ENCODE data around the gene PIGX.

The PIGX gene

DNA sequence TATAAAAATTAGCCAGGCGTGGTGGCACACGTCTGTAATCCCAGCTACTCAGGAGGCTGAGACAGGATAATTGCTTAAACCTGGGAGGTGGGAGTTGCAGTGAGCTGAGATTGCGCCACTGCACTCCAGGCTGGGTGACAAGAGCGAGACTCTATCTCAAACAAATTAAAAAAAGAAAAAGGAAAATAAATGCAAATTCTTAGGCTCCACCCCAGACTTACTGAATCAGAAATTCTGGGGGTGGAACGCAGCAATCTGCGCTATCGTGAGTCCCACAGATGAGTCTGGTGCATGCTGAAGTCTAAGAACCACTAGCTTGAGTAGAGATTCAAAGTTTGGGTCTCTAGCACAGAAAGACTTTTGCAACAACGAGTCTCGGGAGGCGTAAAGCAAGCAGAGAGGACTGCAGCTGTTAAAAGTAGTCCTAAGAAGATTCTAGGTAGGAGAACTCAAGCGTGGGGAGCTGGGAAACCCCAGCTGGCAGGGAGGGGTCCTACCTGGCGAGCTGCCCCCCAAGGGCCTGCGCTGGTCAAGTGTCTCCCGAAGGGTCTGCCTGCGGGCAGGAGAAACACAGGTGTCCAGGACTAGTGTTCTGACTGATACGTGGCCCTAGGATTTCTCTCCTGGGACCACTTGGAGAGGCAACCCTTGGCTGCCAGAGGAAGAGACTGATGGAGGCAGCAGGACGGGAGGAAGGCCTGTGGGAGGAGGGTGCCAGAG, 22.1 kb upstream of the PIGX start:
- peak; percentile 65 for DNase-seq (ENCODE audit: low read depth)
- H3K4me3 ChIP-seq (ENCODE audit: low read depth, low read length): no peak overlapping the region
- TF ChIP-seq MYC (IDR thresholded peaks at IDR 0.05; ENCODE audit: low read depth, low read length) (no peak), POLR2A (IDR thresholded peaks at IDR 0.05; ENCODE audit: extremely low read depth, insufficient read length) (no peak)
- TF ChIP-seq, protein P1, sequence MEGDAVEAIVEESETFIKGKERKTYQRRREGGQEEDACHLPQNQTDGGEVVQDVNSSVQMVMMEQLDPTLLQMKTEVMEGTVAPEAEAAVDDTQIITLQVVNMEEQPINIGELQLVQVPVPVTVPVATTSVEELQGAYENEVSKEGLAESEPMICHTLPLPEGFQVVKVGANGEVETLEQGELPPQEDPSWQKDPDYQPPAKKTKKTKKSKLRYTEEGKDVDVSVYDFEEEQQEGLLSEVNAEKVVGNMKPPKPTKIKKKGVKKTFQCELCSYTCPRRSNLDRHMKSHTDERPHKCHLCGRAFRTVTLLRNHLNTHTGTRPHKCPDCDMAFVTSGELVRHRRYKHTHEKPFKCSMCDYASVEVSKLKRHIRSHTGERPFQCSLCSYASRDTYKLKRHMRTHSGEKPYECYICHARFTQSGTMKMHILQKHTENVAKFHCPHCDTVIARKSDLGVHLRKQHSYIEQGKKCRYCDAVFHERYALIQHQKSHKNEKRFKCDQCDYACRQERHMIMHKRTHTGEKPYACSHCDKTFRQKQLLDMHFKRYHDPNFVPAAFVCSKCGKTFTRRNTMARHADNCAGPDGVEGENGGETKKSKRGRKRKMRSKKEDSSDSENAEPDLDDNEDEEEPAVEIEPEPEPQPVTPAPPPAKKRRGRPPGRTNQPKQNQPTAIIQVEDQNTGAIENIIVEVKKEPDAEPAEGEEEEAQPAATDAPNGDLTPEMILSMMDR (IDR thresholded peaks at IDR 0.05; ENCODE audit: low read depth, low read length): no peak
- TF ChIP-seq, protein P2, sequence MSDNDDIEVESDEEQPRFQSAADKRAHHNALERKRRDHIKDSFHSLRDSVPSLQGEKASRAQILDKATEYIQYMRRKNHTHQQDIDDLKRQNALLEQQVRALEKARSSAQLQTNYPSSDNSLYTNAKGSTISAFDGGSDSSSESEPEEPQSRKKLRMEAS (IDR thresholded peaks at IDR 0.05; ENCODE audit: low read depth, low read length): no peak

DNA sequence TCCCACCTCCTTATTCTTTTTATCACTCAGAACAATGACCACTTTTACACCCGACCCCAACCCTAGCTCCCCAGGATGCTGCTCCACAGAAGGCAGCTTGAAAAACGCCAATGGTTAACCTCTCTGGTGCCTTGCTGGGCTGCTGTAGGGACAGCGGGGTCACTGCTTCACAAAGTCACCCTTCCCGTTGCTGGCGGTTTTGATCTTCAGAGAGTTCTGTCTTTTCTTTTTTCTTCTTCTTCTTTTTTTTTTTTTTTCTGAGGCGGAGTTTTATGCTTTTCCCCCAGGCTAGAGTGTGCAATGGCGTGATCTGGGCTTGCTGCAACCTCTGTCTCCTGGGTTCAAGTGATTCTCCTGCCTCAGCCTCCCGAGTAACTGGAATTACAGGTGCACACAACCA, 20.8 kb upstream of the PIGX start:
- no peak for DNase-seq (ENCODE audit: low read depth)
- TF ChIP-seq, protein P1 (IDR thresholded peaks at IDR 0.05; ENCODE audit: low read depth, low read length): no peak
- TF ChIP-seq MYC (IDR thresholded peaks at IDR 0.05; ENCODE audit: low read depth, low read length) (no peak), POLR2A (IDR thresholded peaks at IDR 0.05; ENCODE audit: extremely low read depth, insufficient read length) (no peak)
- TF ChIP-seq, protein P2 (IDR thresholded peaks at IDR 0.05; ENCODE audit: low read depth, low read length): no peak
- no peak overlapping the region for H3K4me3 ChIP-seq (ENCODE audit: low read depth, low read length)

DNA sequence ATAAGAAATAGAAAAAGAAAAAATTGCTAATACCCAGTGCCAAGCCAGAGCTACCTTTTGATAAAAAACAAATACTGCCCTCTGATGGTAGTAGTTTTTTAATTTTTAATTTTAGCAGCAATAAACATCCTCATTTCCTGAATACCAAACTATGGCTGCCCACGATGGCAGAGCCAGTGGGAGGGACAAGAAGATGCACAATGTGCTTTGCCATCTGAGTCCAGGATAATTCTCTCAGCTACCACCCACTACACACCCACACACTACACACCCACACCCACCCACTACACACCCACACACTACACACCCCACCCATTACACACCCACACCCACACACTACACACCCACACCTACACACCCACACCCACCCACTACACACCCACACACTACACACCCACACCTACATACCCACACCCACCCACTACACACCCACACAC, 18.0 kb upstream of the PIGX start:
- TF ChIP-seq MYC (IDR thresholded peaks at IDR 0.05; ENCODE audit: low read depth, low read length) (no peak), POLR2A (IDR thresholded peaks at IDR 0.05; ENCODE audit: extremely low read depth, insufficient read length) (no peak)
- TF ChIP-seq, protein P1 (IDR thresholded peaks at IDR 0.05; ENCODE audit: low read depth, low read length): no peak
- TF ChIP-seq, protein P2 (IDR thresholded peaks at IDR 0.05; ENCODE audit: low read depth, low read length): no peak
- no peak overlapping the region for H3K4me3 ChIP-seq (ENCODE audit: low read depth, low read length)
- peak; percentile 43 for DNase-seq (ENCODE audit: low read depth)

DNA sequence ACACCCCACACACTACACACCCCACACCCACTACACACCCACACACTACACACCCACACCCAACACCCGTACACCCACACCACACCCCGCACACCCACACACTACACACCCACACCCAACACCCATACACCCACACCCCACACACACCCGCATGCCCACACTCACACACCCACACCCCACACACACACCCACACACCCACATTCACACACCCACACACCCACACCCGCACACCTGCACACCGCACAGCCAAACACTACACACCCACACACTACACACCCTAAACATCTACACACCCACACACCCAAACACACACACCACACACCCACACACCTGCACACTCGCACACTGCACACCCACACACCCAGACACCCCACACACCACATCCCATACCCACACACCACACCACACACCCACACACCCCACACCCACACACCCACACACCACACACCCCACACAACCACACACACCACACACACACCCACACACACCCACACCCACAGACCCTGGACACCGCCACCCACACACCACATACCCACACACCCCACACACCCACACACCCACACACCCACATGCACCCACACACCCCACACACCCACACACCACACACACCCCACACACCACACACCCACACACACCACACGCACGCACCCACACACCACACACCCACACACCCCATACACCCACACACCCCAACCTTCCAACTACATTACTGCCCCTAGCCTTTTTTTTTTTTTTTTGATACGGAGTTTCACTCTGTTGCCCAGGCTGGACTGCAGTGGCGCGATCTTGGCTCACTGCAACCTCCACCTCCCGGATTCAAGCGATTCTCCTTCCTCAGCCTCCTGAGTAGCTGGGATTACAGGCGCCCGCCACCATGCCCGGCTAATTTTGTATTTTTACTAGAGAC, 17.0 kb upstream of the PIGX start:
- no peak for DNase-seq (ENCODE audit: low read depth)
- H3K4me3 ChIP-seq (ENCODE audit: low read depth, low read length): no peak overlapping the region
- no peak for TF ChIP-seq POLR2A (IDR thresholded peaks at IDR 0.05; ENCODE audit: extremely low read depth, insufficient read length)
- TF ChIP-seq, protein P2 (IDR thresholded peaks at IDR 0.05; ENCODE audit: low read depth, low read length): no peak
- no peak for TF ChIP-seq MYC (IDR thresholded peaks at IDR 0.05; ENCODE audit: low read depth, low read length)
- TF ChIP-seq, protein P1 (IDR thresholded peaks at IDR 0.05; ENCODE audit: low read depth, low read length): no peak

DNA sequence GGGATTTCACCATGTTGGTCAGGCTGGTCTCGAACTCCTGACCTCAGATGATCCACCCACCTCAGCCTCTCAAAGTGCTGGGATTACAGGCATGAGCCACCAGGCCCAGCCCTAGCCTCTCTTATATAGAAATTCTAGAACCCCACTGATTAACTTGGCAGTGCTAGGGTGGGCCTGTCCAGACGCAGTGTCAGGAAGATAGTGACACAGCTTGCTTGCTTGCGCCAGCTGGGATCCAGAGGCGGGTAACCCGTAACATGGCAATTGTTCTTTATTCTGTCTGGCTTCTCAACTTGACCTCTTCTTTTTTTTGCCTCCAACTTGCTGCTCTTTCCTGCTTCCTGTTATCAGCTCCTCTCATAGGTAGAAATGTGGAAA, 16.3 kb upstream of the PIGX start:
- no peak for DNase-seq (ENCODE audit: low read depth)
- no peak overlapping the region for H3K4me3 ChIP-seq (ENCODE audit: low read depth, low read length)
- TF ChIP-seq MYC (IDR thresholded peaks at IDR 0.05; ENCODE audit: low read depth, low read length) (no peak), POLR2A (IDR thresholded peaks at IDR 0.05; ENCODE audit: extremely low read depth, insufficient read length) (no peak)
- TF ChIP-seq, protein P1 (IDR thresholded peaks at IDR 0.05; ENCODE audit: low read depth, low read length): no peak
- TF ChIP-seq, protein P2 (IDR thresholded peaks at IDR 0.05; ENCODE audit: low read depth, low read length): no peak

Data from NB4 (cell line).